Stimulated activated CD4-positive, alpha-beta T cell treated with anti-CD3 and anti-CD28 coated beads, Interleukin-2, amount 100 ng/mL, for 4 hours (primary cell): Measurements from ENCODE around the gene NOC4L.

ENCODE experiments used
- DNase-seq: peaks from one replicate; pipeline ENCODE4 v3.0.0-alpha.2; 2020; ENCODE audit warnings: low read depth

The NOC4L gene

GRCh38 chr12:132199101-132199500 lies 54.8 kb downstream of the NOC4L start:
- no peak for DNase-seq

GRCh38 chr12:132199526-132200319 lies 55.5 kb downstream of the NOC4L start:
- no peak for DNase-seq

GRCh38 chr12:132200800-132201199 lies 56.5 kb downstream of the NOC4L start:
- DNase-seq: no peak

- DNase-seq: no peak
Measured at GRCh38 chr12:132201391-132202120, 57.3 kb downstream of the NOC4L start.
